Mesothelial cell of epicardium (in vitro differentiated cells): ENCODE results near the gene HNRNPM. TPM values are rescaled to one million over a fixed set of nuclear protein-coding genes. Genes with fewer than 3 reads are reported as not detected.
A peak's percentile ranks its signal among the peaks of the same experiment; 100 is the strongest.

Source experiments
- DNase-seq, 2 experiments: peaks; one replicate each; pipeline ENCODE4 v3.0.0; 2021; ENCODE audit warnings: low spot score in 2 of 2; ENCODE audit not compliant: unreplicated experiment in 2 of 2
- H3K27ac Mint-ChIP-seq: 2 replicates; pipeline ENCODE4 v1.8.0; 2021; ENCODE audit warnings: mixed read lengths
- H3K27me3 Mint-ChIP-seq: 2 replicates; pipeline ENCODE4 v1.8.0; 2021; ENCODE audit warnings: low read depth, mixed read lengths
- H3K36me3 Mint-ChIP-seq: 2 replicates; pipeline ENCODE4 v1.8.0; 2021; ENCODE audit warnings: mixed read lengths
- H3K4me1 Mint-ChIP-seq: 2 replicates; pipeline ENCODE4 v1.8.0; 2021; ENCODE audit warnings: mixed read lengths
- H3K4me3 Mint-ChIP-seq: 2 replicates; pipeline ENCODE4 v1.8.0; 2021; ENCODE audit warnings: mild to moderate bottlenecking, moderate library complexity, mixed read lengths
- H3K9me3 Mint-ChIP-seq: 2 replicates; pipeline ENCODE4 v1.8.0; 2021; ENCODE audit warnings: mixed read lengths
- total RNA-seq: library from RNA; stranded (reverse); gene quantifications from 3 replicates; pipeline ENCODE4 v1.2.1, GENCODE V29; 2021
- TF ChIP-seq, protein P1 (sequence below): fragments of 200-600 bp; sonication (generic); IDR thresholded peaks from one replicate; pipeline ENCODE4 v1.5.0; 2021; ENCODE audit warnings: antibody characterized with exemption; ENCODE audit not compliant: unreplicated experiment

HNRNPM gene
- total RNA-seq, 1 donor from 2014 or later: 249 TPM

DNA sequence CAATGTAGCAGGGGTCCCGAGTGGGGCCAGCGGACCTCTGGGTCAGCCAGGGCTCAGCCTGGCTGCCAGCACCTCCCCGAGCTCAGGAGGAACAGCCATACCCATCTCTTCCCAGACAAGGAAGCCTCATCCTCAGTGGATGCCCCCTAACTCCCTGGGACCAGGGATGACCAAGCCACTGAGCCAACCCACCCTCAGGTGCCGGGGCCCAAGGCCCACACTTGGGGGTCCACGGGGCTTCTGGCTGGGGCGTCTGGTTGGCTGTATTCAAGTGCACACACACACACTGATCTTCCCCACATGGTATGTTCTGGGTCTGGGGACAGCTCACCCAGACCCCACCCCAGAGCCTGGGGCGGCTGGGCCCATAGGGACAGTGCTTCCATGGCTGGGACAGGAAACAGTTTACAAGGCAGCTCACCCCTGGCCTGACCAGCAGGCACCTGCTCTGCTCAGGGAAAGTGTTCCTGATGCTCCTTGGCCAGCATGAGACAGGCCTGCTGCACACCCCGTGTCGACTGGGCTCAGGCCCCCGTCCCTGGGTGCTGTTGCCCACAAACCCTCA lies 46.9 kb upstream of the HNRNPM start:
- TF ChIP-seq, protein P1, sequence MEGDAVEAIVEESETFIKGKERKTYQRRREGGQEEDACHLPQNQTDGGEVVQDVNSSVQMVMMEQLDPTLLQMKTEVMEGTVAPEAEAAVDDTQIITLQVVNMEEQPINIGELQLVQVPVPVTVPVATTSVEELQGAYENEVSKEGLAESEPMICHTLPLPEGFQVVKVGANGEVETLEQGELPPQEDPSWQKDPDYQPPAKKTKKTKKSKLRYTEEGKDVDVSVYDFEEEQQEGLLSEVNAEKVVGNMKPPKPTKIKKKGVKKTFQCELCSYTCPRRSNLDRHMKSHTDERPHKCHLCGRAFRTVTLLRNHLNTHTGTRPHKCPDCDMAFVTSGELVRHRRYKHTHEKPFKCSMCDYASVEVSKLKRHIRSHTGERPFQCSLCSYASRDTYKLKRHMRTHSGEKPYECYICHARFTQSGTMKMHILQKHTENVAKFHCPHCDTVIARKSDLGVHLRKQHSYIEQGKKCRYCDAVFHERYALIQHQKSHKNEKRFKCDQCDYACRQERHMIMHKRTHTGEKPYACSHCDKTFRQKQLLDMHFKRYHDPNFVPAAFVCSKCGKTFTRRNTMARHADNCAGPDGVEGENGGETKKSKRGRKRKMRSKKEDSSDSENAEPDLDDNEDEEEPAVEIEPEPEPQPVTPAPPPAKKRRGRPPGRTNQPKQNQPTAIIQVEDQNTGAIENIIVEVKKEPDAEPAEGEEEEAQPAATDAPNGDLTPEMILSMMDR: no peak
- H3K4me3 Mint-ChIP-seq: no peak overlapping the region
- peak overlapping the region; percentile 67 for H3K27ac Mint-ChIP-seq
- peaks cover 24% of the 10 kb centered on the region for H3K4me1 Mint-ChIP-seq
- peaks cover 11% of the 10 kb centered on the region for H3K36me3 Mint-ChIP-seq
- H3K9me3 Mint-ChIP-seq: no peaks in the 10 kb centered on the region
- DNase-seq: no peak
- no peaks in the 10 kb centered on the region for H3K27me3 Mint-ChIP-seq

DNA sequence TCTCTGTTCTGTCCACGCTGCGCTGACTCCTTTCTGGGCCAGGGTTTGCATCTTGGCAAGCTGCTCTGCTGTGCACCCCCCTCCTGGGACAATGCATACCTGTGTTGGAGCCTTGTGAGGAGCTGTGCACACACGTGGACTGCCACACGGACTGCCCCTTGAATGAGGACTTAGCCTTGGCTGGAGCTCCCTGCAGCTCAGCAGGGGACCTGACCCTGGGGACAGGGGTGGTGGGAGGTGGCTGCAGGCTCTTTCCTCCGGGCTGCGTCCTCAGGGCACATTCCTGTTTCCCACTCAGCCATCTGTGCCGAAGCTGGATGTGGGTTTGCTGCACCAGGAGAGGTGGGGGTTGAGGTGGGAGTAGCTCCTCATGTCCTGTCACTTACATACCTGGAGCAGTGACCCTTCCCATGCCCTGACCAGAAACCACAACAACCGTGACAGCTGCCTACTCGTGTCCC lies 46.4 kb upstream of the HNRNPM start:
- no peaks in the 10 kb centered on the region for H3K9me3 Mint-ChIP-seq
- TF ChIP-seq, protein P1: no peak
- peaks cover 21% of the 10 kb centered on the region for H3K4me1 Mint-ChIP-seq
- peak overlapping the region; percentile 67 for H3K27ac Mint-ChIP-seq
- no peak overlapping the region for H3K4me3 Mint-ChIP-seq
- peaks cover 11% of the 10 kb centered on the region for H3K36me3 Mint-ChIP-seq
- no peaks in the 10 kb centered on the region for H3K27me3 Mint-ChIP-seq
- DNase-seq: no peak

DNA sequence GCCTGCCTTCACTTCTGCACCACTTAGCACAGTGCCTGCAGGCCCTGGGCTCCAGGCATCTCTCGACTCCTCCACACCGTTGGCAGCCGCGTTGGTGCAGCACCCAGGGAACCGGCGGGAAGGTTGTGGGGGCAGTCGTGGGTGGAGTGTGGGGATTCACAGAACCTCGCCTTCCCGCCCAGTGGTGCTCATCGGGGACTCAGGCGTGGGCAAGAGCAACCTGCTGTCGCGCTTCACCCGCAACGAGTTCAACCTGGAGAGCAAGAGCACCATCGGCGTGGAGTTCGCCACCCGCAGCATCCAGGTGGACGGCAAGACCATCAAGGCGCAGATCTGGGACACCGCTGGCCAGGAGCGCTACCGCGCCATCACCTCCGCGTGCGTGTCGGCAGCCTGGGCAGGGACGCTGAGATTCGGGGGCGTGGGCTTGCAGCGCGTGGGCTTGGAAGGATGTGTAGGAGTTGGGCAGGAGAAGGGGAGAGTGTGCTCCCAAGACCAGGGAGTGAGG lies 45.0 kb upstream of the HNRNPM start:
- no peak overlapping the region for H3K27ac Mint-ChIP-seq
- H3K9me3 Mint-ChIP-seq: no peaks in the 10 kb centered on the region
- H3K4me3 Mint-ChIP-seq: no peak overlapping the region
- H3K36me3 Mint-ChIP-seq: peaks cover 15% of the 10 kb centered on the region
- no peaks in the 10 kb centered on the region for H3K27me3 Mint-ChIP-seq
- no peak for DNase-seq
- H3K4me1 Mint-ChIP-seq: peaks cover 21% of the 10 kb centered on the region
- TF ChIP-seq, protein P1: no peak

DNA sequence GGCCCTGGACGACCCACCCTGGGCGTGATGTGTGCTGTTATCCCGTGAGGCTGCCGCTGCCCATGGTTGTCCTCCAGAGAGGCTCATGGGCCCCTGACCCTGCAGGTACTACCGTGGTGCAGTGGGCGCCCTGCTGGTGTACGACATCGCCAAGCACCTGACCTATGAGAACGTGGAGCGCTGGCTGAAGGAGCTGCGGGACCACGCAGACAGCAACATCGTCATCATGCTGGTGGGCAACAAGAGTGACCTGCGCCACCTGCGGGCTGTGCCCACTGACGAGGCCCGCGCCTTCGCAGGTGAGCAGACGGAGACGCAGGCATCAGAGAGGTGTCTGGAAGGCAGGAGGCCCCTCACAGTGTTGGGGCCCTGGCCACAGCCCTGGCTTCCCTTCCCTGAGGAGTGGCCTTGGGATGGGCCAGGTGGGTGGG lies 42.8 kb upstream of the HNRNPM start:
- Mint-ChIP-seq H3K27me3 (no peaks in the 10 kb centered on the region), H3K4me1 (peaks cover 14% of the 10 kb centered on the region), H3K4me3 (no peak overlapping the region), H3K27ac (peak overlapping the region; percentile 12), H3K9me3 (no peaks in the 10 kb centered on the region), H3K36me3 (peaks cover 19% of the 10 kb centered on the region)
- DNase-seq: no peak
- TF ChIP-seq, protein P1: no peak

DNA sequence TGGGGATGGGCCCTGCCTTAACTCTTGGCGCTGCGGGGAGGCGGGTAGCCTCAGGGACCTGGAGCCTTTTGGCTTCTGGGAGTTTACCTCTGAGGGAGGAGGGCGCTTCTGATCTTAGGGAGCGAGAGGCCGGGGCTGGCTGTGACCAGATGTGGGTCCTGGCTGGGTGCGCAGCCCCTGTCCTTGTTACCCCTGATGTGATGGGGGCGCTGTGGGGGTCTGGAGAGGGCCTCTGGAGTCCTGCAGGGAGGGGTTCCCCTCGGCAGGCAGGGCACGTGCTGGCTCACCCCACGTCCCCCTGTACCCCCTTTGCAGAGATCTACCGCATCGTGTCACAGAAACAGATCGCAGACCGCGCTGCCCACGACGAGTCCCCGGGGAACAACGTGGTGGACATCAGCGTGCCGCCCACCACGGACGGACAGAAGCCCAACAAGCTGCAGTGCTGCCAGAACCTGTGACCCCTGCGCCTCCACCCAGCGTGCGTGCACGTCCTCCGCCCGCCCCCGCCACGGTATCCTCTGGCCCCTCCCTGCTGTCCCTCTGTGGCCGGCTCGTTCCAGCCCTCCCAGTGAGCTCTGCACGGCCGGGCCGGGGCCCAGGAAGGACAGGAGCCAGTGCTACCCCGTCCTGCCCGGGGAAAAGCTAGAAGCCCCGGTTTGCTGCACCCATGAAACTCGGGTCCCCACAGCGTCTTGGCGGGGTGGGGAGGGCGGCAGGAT lies 41.5 kb upstream of the HNRNPM start:
- Mint-ChIP-seq H3K27me3 (no peaks in the 10 kb centered on the region), H3K36me3 (peaks cover 19% of the 10 kb centered on the region)
- TF ChIP-seq, protein P1: no peak

More for the DNA sequence above, 41.5 kb upstream of the HNRNPM start:
- no peaks in the 10 kb centered on the region for H3K9me3 Mint-ChIP-seq
- no peak overlapping the region for H3K27ac Mint-ChIP-seq
- peaks cover 3% of the 10 kb centered on the region for H3K4me1 Mint-ChIP-seq
- no peak for DNase-seq
- H3K4me3 Mint-ChIP-seq: no peak overlapping the region
